H9 (cell line): Measurements from ENCODE around the gene PHF20. TPM values are rescaled to one million over a fixed set of nuclear protein-coding genes. Genes with fewer than 3 reads are reported as not detected.

Experiments used
- DNase-seq: peaks from one replicate; pipeline ENCODE4 v3.0.0-alpha.2; 2017
- H2AFZ ChIP-seq: one replicate; pipeline ENCODE4 v1.6.1; 2013; ENCODE audit warnings: mild to moderate bottlenecking, low read length, control low read depth, moderate library complexity
- H2AK5ac ChIP-seq: 2 replicates; pipeline ENCODE4 v1.6.1; 2013; ENCODE audit warnings: low read length, control low read depth, mixed read lengths; ENCODE audit not compliant: insufficient read length
- H2BK120ac ChIP-seq: one replicate; pipeline ENCODE4 v1.6.1; 2013; ENCODE audit warnings: low read depth, mild to moderate bottlenecking, low read length, control low read depth, inconsistent platforms; ENCODE audit not compliant: poor library complexity, severe bottlenecking
- H2BK12ac ChIP-seq: 2 replicates; pipeline ENCODE4 v1.6.1; 2013; ENCODE audit warnings: low read length, control low read depth, mixed read lengths, low read depth; ENCODE audit not compliant: insufficient read length
- H2BK15ac ChIP-seq: 2 replicates; pipeline ENCODE4 v1.6.1; 2013; ENCODE audit warnings: low read depth, low read length, control low read depth
- H2BK20ac ChIP-seq: one replicate; pipeline ENCODE4 v1.6.1; 2013; ENCODE audit warnings: low read depth, mild to moderate bottlenecking, low read length, control low read depth, inconsistent platforms; ENCODE audit not compliant: poor library complexity, severe bottlenecking
- H2BK5ac ChIP-seq: 2 replicates; pipeline ENCODE4 v1.6.1; 2013; ENCODE audit warnings: low read length, control low read depth, mixed read lengths; ENCODE audit not compliant: insufficient read length
- H3K14ac ChIP-seq: 2 replicates; pipeline ENCODE4 v1.6.1; 2013; ENCODE audit warnings: low read length, control low read depth; ENCODE audit not compliant: insufficient read depth
- H3K18ac ChIP-seq: 2 replicates; pipeline ENCODE4 v1.6.1; 2013; ENCODE audit warnings: low read depth, mild to moderate bottlenecking, mixed read lengths, low read length, control low read depth; ENCODE audit not compliant: insufficient read length
- H3K23ac ChIP-seq: 2 replicates; pipeline ENCODE4 v1.6.1; 2013; ENCODE audit warnings: low read length, control low read depth, mixed read lengths, low read depth; ENCODE audit not compliant: insufficient read length
- H3K23me2 ChIP-seq: 2 replicates; pipeline ENCODE4 v1.6.1; 2013; ENCODE audit warnings: low read depth, mild to moderate bottlenecking, mixed read lengths, low read length, control low read depth; ENCODE audit not compliant: insufficient read length, poor library complexity, severe bottlenecking
- H3K27ac ChIP-seq: 2 replicates; pipeline ENCODE4 v1.5.1; 2013; ENCODE audit warnings: low read length, control low read depth, mixed read lengths, low read depth; ENCODE audit not compliant: insufficient read length
- H3K27me3 ChIP-seq: 2 replicates; pipeline ENCODE4 v1.6.1; 2013; ENCODE audit warnings: low read length, control low read depth, inconsistent platforms; ENCODE audit not compliant: insufficient read depth
- H3K4ac ChIP-seq: 2 replicates; pipeline ENCODE4 v1.6.1; 2013; ENCODE audit warnings: low read depth, mild to moderate bottlenecking, control low read depth, inconsistent platforms, low read length, moderate library complexity
- H3K4me1 ChIP-seq: 2 replicates; pipeline ENCODE4 v1.6.1; 2013; ENCODE audit warnings: low read length, control low read depth, inconsistent platforms; ENCODE audit not compliant: insufficient read depth
- H3K4me2 ChIP-seq: 2 replicates; pipeline ENCODE4 v1.6.1; 2013; ENCODE audit warnings: low read length, control low read depth, mixed read lengths; ENCODE audit not compliant: insufficient read length, insufficient read depth
- H3K56ac ChIP-seq: 2 replicates; pipeline ENCODE4 v1.6.1; 2013; ENCODE audit warnings: low read depth, mild to moderate bottlenecking, mixed read lengths, low read length, control low read depth; ENCODE audit not compliant: insufficient read length
- H3K79me1 ChIP-seq: 2 replicates; pipeline ENCODE4 v1.6.1; 2013; ENCODE audit warnings: low read depth, mild to moderate bottlenecking, moderate library complexity, low read length, control low read depth, inconsistent platforms; ENCODE audit not compliant: insufficient read depth, poor library complexity, severe bottlenecking
- H3K79me2 ChIP-seq: 2 replicates; pipeline ENCODE4 v1.6.1; 2013; ENCODE audit warnings: low read length, control low read depth, inconsistent platforms; ENCODE audit not compliant: insufficient read depth
- H3K9ac ChIP-seq: 2 replicates; pipeline ENCODE4 v1.6.1; 2013; ENCODE audit warnings: low read length, control low read depth, mixed read lengths; ENCODE audit not compliant: insufficient read length; ENCODE audit errors: extremely low read depth
- H3K9me3 ChIP-seq: one replicate; pipeline ENCODE4 v1.6.1; 2013; ENCODE audit warnings: low read depth, low read length, inconsistent platforms; ENCODE audit not compliant: control insufficient read depth
- H3T11ph ChIP-seq: one replicate; pipeline ENCODE4 v1.6.1; 2013; ENCODE audit warnings: mild to moderate bottlenecking, low read length, control low read depth, inconsistent platforms
- H4K20me1 ChIP-seq: one replicate; pipeline ENCODE4 v1.6.1; 2013; ENCODE audit not compliant: control insufficient read depth, insufficient read length, insufficient read depth
- H4K5ac ChIP-seq: 2 replicates; pipeline ENCODE4 v1.6.1; 2013; ENCODE audit warnings: low read depth, mild to moderate bottlenecking, mixed read lengths, low read length, control low read depth; ENCODE audit not compliant: insufficient read length
- H4K8ac ChIP-seq: replicated peaks from 2 replicates; pipeline ENCODE4 v1.6.1; 2013; ENCODE audit warnings: low read length, control low read depth, mixed read lengths, low read depth; ENCODE audit not compliant: insufficient read length
- H4K91ac ChIP-seq: 2 replicates; pipeline ENCODE4 v1.6.1; 2013; ENCODE audit warnings: low read depth, mild to moderate bottlenecking, moderate library complexity, mixed read lengths, low read length, control low read depth; ENCODE audit not compliant: insufficient read length
- H3K27ac Mint-ChIP-seq, 3 experiments: 2 replicates in 2 of 3; 3 replicates in 1 of 3; pipeline ENCODE4 v1.8.0; 2020 to 2021; ENCODE audit warnings: mixed read lengths in 3 of 3, mild to moderate bottlenecking in 1 of 3, moderate library complexity in 1 of 3
- H3K27me3 Mint-ChIP-seq: 2 replicates; pipeline ENCODE4 v1.8.0; 2021; ENCODE audit warnings: low read depth, mild to moderate bottlenecking, moderate library complexity, mixed read lengths
- H3K36me3 Mint-ChIP-seq, 3 experiments: 2 replicates in 2 of 3; 3 replicates in 1 of 3; pipeline ENCODE4 v1.8.0; 2020 to 2021; ENCODE audit warnings: low read depth in 3 of 3, mixed read lengths in 3 of 3; ENCODE audit not compliant: insufficient read depth in 1 of 3
- H3K4me1 Mint-ChIP-seq, 2 experiments: 2 replicates each; pipeline ENCODE4 v1.8.0; 2020; ENCODE audit warnings: mixed read lengths in 2 of 2
- H3K4me3 Mint-ChIP-seq, 2 experiments: 2 replicates in 1 of 2; 3 replicates in 1 of 2; pipeline ENCODE4 v1.8.0; 2020 to 2021; ENCODE audit warnings: mild to moderate bottlenecking in 2 of 2, mixed read lengths in 2 of 2, moderate library complexity in 1 of 2
- H3K9me3 Mint-ChIP-seq, 2 experiments: 2 replicates in 1 of 2; 3 replicates in 1 of 2; pipeline ENCODE4 v1.8.0; 2020; ENCODE audit warnings: mild to moderate bottlenecking in 2 of 2, mixed read lengths in 2 of 2, moderate library complexity in 1 of 2
- CTCF ChIP-seq: fragments of 200-600 bp; sonication (generic); conservative IDR thresholded peaks from 3 replicates; pipeline ENCODE4 v1.8.0; 2021; ENCODE audit warnings: antibody characterized with exemption, mild to moderate bottlenecking
- WGBS: extraction: QIAGEN DNeasy Blood & Tissue Kit; methylation state at CpG from one replicate; pipeline ENCODE4 v1.1.7; 2013; ENCODE audit warnings: missing lambda C conversion rate, low lambda C conversion rate, mixed read lengths; ENCODE audit not compliant: insufficient read length; ENCODE audit errors: extremely low coverage; 5-methylcytosine and 5-hydroxymethylcytosine counted together
- total RNA-seq: library from RNA; stranded (reverse); gene quantifications from 2 replicates; pipeline ENCODE4 v1.2.1, GENCODE V29; 2021

PHF20 gene
- total RNA-seq, 1 experiment from 2014 or later = 50.3 TPM

- Mint-ChIP-seq H3K4me1 (peaks cover 3 to 5% of the 10 kb centered on the region in 2 experiments; a peak in 3 of 4 replicates), H3K36me3 (no peaks in the 10 kb centered on the region), H3K27ac (no peak overlapping the region), H3K4me3 (no peak overlapping the region), H3K27me3 (peaks cover 9% of the 10 kb centered on the region), H3K9me3 (no peaks in the 10 kb centered on the region)
- H4K91ac ChIP-seq = no peak overlapping the region
- no peak overlapping the region for H2AK5ac ChIP-seq
- no peak overlapping the region for H3K4ac ChIP-seq
- no peak overlapping the region for H2BK12ac ChIP-seq
- H3K18ac ChIP-seq = no peak overlapping the region
- no peaks in the 10 kb centered on the region for H3K27me3 ChIP-seq
- no peak for TF ChIP-seq CTCF
- no peak overlapping the region for H2AFZ ChIP-seq
- H3K4me1 ChIP-seq = no peaks in the 10 kb centered on the region
- H3K23me2 ChIP-seq = no peaks in the 10 kb centered on the region
- H2BK20ac ChIP-seq = no peak overlapping the region
- H3K9ac ChIP-seq = no peak overlapping the region
- no CpG with 5 or more reads among the region's 9 CpGs for WGBS
- H4K8ac ChIP-seq = no peak overlapping the region
- no peak overlapping the region for H2BK15ac ChIP-seq
- no peak overlapping the region for H3K27ac ChIP-seq
- H4K5ac ChIP-seq = no peak overlapping the region
- H3K4me2 ChIP-seq = no peak overlapping the region
- H3K14ac ChIP-seq = no peak overlapping the region
- no peaks in the 10 kb centered on the region for H3K79me2 ChIP-seq
- no peak overlapping the region for H3K56ac ChIP-seq
- no peaks in the 10 kb centered on the region for H3K79me1 ChIP-seq
- no peak overlapping the region for H3K23ac ChIP-seq
- H2BK120ac ChIP-seq = no peak overlapping the region
- no peak for DNase-seq
- H3K9me3 ChIP-seq = no peaks in the 10 kb centered on the region
- H4K20me1 ChIP-seq = no peaks in the 10 kb centered on the region
- H2BK5ac ChIP-seq = no peak overlapping the region
- H3T11ph ChIP-seq = no peak overlapping the region
These were observed 206.3 kb downstream of the PHF20 start for GRCh38 chr20:35978041-35978513.
